Measurements from ENCODE around the gene TNIP2.

Gene TNIP2

DNA sequence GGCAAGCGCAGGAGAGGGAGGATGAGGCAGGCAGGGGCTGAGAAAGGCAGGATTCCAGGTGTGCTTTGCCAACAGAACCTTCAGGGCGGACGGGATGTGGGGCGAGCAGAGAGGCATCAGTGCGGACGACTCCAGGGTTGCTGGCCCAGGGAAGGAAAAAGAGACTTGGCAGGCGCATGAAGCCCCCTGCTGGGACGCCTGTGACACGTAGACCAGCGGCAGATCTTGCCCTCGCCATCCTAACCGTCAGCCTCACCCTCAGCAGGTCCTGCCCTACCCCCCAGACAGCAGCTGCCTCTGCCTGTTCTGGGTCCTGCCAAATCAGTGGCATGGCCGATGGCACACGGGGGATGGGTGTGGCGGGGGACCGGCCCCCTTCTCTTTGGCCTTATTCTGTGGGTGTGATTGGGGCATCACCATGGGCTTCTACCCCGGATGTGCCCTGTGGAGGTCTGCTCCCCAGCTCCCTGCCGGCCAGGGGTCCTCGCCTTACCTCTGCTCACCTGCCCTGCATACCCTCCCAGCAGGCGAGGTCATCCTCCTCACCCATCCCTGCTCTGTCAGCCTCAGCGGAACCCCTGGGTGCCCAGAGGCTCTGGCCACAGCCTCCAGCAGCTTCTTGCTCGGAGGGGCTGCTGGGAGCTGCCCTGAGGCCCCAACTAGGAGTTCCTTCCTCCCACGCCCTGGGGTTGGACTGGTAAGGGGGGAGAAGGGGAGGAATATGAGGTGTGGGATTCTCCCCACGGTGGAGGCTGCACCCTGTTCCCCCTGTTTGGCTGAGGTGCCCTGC, 33.9 kb upstream of the TNIP2 start:
- Histone ChIP-seq H3K27me3 (ENCODE audit: insufficient read depth, poor library complexity, severe bottlenecking) (no peaks in the 10 kb centered on the region), H3K4me3 (replicated peaks; ENCODE audit: insufficient read depth, low read length) (no peak overlapping the region), H3K27ac (replicated peaks) (peak overlapping the region; percentile 5; the same call in 1 of the 2 replicates)
- TF ChIP-seq, protein P1, sequence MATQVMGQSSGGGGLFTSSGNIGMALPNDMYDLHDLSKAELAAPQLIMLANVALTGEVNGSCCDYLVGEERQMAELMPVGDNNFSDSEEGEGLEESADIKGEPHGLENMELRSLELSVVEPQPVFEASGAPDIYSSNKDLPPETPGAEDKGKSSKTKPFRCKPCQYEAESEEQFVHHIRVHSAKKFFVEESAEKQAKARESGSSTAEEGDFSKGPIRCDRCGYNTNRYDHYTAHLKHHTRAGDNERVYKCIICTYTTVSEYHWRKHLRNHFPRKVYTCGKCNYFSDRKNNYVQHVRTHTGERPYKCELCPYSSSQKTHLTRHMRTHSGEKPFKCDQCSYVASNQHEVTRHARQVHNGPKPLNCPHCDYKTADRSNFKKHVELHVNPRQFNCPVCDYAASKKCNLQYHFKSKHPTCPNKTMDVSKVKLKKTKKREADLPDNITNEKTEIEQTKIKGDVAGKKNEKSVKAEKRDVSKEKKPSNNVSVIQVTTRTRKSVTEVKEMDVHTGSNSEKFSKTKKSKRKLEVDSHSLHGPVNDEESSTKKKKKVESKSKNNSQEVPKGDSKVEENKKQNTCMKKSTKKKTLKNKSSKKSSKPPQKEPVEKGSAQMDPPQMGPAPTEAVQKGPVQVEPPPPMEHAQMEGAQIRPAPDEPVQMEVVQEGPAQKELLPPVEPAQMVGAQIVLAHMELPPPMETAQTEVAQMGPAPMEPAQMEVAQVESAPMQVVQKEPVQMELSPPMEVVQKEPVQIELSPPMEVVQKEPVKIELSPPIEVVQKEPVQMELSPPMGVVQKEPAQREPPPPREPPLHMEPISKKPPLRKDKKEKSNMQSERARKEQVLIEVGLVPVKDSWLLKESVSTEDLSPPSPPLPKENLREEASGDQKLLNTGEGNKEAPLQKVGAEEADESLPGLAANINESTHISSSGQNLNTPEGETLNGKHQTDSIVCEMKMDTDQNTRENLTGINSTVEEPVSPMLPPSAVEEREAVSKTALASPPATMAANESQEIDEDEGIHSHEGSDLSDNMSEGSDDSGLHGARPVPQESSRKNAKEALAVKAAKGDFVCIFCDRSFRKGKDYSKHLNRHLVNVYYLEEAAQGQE (IDR thresholded peaks at IDR 0.05; ENCODE audit: insufficient replicate concordance, low read depth), result no peak
- no peak for TF ChIP-seq SPI1 (IDR thresholded peaks at IDR 0.05; ENCODE audit: borderline replicate concordance, low read depth)
- TF ChIP-seq GABPA (IDR thresholded peaks at IDR 0.05; ENCODE audit: low read depth), result no peak
- TF ChIP-seq, protein P2, sequence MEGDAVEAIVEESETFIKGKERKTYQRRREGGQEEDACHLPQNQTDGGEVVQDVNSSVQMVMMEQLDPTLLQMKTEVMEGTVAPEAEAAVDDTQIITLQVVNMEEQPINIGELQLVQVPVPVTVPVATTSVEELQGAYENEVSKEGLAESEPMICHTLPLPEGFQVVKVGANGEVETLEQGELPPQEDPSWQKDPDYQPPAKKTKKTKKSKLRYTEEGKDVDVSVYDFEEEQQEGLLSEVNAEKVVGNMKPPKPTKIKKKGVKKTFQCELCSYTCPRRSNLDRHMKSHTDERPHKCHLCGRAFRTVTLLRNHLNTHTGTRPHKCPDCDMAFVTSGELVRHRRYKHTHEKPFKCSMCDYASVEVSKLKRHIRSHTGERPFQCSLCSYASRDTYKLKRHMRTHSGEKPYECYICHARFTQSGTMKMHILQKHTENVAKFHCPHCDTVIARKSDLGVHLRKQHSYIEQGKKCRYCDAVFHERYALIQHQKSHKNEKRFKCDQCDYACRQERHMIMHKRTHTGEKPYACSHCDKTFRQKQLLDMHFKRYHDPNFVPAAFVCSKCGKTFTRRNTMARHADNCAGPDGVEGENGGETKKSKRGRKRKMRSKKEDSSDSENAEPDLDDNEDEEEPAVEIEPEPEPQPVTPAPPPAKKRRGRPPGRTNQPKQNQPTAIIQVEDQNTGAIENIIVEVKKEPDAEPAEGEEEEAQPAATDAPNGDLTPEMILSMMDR (IDR thresholded peaks at IDR 0.05; ENCODE audit: insufficient read depth, low read length), result no peak
- no peak for TF ChIP-seq POLR2AphosphoS5 (IDR thresholded peaks at IDR 0.05; ENCODE audit: low read depth)
- DNase-seq (ENCODE audit: low read depth in 1 of 2, low spot score in 1 of 2), result no peak

DNA sequence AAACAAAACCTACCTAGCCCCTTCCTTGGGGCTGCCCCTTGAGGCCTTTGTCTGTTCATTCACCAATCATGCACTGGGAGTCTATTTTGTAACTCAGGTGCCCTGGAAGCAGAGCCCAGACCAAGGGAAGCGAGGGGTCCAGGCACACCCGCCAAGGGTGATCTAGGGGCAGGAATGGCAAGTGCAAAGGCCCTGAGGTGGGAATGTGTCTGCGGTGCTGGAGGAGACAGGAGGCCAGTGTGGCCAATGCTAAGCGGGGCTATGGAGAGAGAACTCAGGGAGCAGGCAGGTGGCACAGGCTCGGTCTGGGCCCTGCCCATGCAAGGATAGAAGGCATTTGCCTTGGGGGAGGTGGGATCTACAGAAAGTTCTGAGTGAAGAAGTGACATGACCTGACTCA, 33.2 kb upstream of the TNIP2 start:
- no peak for DNase-seq (ENCODE audit: low read depth in 1 of 2, low spot score in 1 of 2)
- Histone ChIP-seq H3K4me3 (replicated peaks; ENCODE audit: insufficient read depth, low read length) (no peak overlapping the region), H3K27me3 (ENCODE audit: insufficient read depth, poor library complexity, severe bottlenecking) (no peaks in the 10 kb centered on the region), H3K27ac (replicated peaks) (no peak overlapping the region)
- no peak for TF ChIP-seq POLR2AphosphoS5 (IDR thresholded peaks at IDR 0.05; ENCODE audit: low read depth)
- TF ChIP-seq GABPA (IDR thresholded peaks at IDR 0.05; ENCODE audit: low read depth), result no peak
- TF ChIP-seq, protein P2 (IDR thresholded peaks at IDR 0.05; ENCODE audit: insufficient read depth, low read length), result no peak
- TF ChIP-seq SPI1 (IDR thresholded peaks at IDR 0.05; ENCODE audit: borderline replicate concordance, low read depth), result no peak

DNA sequence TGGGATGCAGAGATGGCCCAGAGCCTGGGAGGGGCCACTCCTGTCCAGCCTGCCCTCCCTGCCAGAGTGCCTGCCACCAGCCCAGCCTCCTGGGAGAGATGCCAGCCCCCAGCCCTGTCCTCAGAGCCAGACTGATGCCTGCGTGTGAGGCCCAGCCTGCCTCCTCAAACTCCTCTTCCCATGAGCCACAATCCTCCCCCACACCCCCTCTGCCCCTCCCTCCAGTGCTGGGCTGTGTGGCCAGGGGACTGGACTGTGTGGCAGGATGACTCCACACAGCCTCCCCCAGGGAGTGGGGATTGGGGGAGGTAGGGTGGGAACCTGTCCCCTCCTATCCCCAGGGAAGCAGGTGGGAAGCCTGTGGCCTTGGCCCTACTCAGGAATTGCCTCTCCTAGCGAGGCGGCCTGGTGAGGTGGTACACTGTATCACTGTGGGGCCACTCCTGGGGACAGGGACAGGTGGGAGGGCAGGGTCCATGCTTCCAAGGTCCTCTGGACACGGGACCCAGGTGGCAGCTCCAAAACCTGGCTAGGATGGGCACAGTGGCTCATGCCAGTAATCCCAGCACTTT, 32.5 kb upstream of the TNIP2 start:
- TF ChIP-seq SPI1 (IDR thresholded peaks at IDR 0.05; ENCODE audit: borderline replicate concordance, low read depth), result no peak
- no peak for TF ChIP-seq POLR2AphosphoS5 (IDR thresholded peaks at IDR 0.05; ENCODE audit: low read depth)
- TF ChIP-seq, protein P1 (IDR thresholded peaks at IDR 0.05; ENCODE audit: insufficient replicate concordance, low read depth), result no peak
- TF ChIP-seq, protein P2 (IDR thresholded peaks at IDR 0.05; ENCODE audit: insufficient read depth, low read length), result no peak
- TF ChIP-seq GABPA (IDR thresholded peaks at IDR 0.05; ENCODE audit: low read depth), result no peak
- peak; percentile 38 to 76 for DNase-seq (ENCODE audit: low read depth in 1 of 2, low spot score in 1 of 2)
- peak overlapping the region; percentile 94 for H3K27ac ChIP-seq (replicated peaks)
- no peak overlapping the region for H3K4me3 ChIP-seq (replicated peaks; ENCODE audit: insufficient read depth, low read length)
- H3K27me3 ChIP-seq (ENCODE audit: insufficient read depth, poor library complexity, severe bottlenecking), result no peaks in the 10 kb centered on the region
